ENCODE results near the gene TNC.
A peak's percentile ranks its signal among the peaks of the same experiment; 100 is the strongest.

TNC gene

GRCh38 chr9:115117999-115118878, at the start of gene TNC:
Gene TNC (minus strand): TSS chr9:115118157. CDS start chr9:115091018, 27,139 bp downstream.
- peak; percentile 47 for DNase-seq (ENCODE audit: low spot score)

GRCh38 chr9:115167175-115167574, 49.2 kb upstream of the TNC start:
- DNase-seq (ENCODE audit: low spot score) = no peak

- no peak for DNase-seq (ENCODE audit: low spot score)
Observed at GRCh38 chr9:115165233-115165632, 47.3 kb upstream of the TNC start.

- peak; percentile 82 for DNase-seq (ENCODE audit: low spot score)
Observed at GRCh38 chr9:115164511-115164974, 46.6 kb upstream of the TNC start.

GRCh38 chr9:115162946-115163345, 45.0 kb upstream of the TNC start:
- DNase-seq (ENCODE audit: low spot score) = no peak

GRCh38 chr9:115161446-115161845, 43.5 kb upstream of the TNC start:
- no peak for DNase-seq (ENCODE audit: low spot score)

- no peak for DNase-seq (ENCODE audit: low spot score)
Observed at GRCh38 chr9:115158661-115159481, 40.9 kb upstream of the TNC start.

GRCh38 chr9:115157245-115157674, 39.3 kb upstream of the TNC start:
- DNase-seq (ENCODE audit: low spot score) = no peak

GRCh38 chr9:115155037-115155436, 37.1 kb upstream of the TNC start:
- no peak for DNase-seq (ENCODE audit: low spot score)

- DNase-seq (ENCODE audit: low spot score) = no peak
Observed at GRCh38 chr9:115154617-115155016, 36.7 kb upstream of the TNC start.

- no peak for DNase-seq (ENCODE audit: low spot score)
Observed at GRCh38 chr9:115152281-115152820, 34.4 kb upstream of the TNC start.

- DNase-seq (ENCODE audit: low spot score) = no peak
Observed at GRCh38 chr9:115148721-115149120, 30.8 kb upstream of the TNC start.

- DNase-seq (ENCODE audit: low spot score) = no peak
Observed at GRCh38 chr9:115146581-115147021, 28.6 kb upstream of the TNC start.

- DNase-seq (ENCODE audit: low spot score) = no peak
Observed at GRCh38 chr9:115144706-115145105, 26.7 kb upstream of the TNC start.

GRCh38 chr9:115143689-115144088, 25.7 kb upstream of the TNC start:
- DNase-seq (ENCODE audit: low spot score) = no peak

- peak; percentile 79 for DNase-seq (ENCODE audit: low spot score)
Observed at GRCh38 chr9:115142517-115143270, 24.7 kb upstream of the TNC start.

GRCh38 chr9:115142090-115142489, 24.1 kb upstream of the TNC start:
- DNase-seq (ENCODE audit: low spot score) = no peak

GRCh38 chr9:115141612-115142011, 23.7 kb upstream of the TNC start:
- DNase-seq (ENCODE audit: low spot score) = no peak

GRCh38 chr9:115138151-115138550, 20.2 kb upstream of the TNC start:
- DNase-seq (ENCODE audit: low spot score) = no peak

GRCh38 chr9:115137526-115137925, 19.6 kb upstream of the TNC start:
- no peak for DNase-seq (ENCODE audit: low spot score)
